ENCODE measurements around the gene ITGB6.
A peak's percentile ranks its signal among the peaks of the same experiment; 100 is the strongest.

DNA sequence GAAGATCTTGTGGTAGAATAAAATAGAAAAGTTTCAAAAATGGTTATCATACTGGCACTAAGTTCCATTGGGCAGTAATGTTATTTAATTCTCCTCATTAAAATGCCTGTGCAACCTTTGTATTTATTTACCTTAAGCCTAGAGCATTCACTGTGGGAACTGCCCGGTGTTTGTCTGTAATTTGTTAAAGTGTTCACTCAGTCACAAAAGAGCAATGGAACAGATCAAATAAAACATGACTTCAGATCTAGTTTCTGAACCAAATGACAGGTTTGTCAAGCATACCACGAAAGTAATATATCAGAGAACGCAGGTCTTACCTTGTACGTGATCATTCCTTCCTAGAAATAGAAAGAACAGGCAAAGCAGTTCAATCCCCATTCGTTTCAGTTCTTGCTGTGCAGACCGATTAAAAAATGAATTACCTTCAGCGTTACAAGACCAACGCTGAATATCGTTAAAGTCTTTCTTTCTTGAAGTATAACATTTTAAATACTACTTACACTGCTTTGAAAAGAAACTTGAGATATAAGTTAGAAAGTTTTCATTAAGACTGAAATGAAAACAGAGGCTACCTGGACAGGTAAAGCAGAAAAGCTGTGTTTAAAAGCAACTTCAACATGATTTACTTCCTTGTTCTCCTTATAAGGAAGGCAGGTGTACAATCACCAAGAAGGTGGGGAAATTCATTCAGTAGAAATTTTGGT lies at the start of gene ITGB6:
- TF ChIP-seq POLR2A (IDR thresholded peaks at IDR 0.05) (peak in 2 of 4 donors; percentile 19 to 42), CTCF (IDR thresholded peaks at IDR 0.05) (no peak)
